Measurements from ENCODE around the gene PROZ. TPM values are rescaled to one million over a fixed set of nuclear protein-coding genes. Genes with fewer than 3 reads are reported as not detected.

PROZ gene
- total RNA-seq, 2 experiments from 2014 or later = not detected

DNA sequence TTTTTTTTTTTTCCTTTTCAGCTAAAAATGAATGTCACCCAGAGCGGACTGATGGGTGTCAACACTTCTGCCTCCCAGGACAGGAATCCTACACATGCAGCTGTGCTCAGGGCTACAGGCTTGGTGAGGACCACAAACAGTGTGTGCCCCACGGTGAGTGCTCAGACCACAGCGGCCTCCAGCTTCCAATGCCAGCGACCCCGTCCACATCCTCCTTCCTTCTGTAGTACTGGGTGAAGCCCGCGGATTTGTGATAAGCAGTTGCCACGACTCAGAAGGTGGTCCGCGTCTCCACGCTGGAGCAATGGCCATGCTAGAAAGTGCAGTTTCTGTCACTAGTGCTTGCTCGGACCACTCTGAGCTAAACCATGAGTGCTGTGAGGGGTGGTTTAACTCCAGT, 6.0 kb downstream of the PROZ start:
- TF ChIP-seq, protein P1, sequence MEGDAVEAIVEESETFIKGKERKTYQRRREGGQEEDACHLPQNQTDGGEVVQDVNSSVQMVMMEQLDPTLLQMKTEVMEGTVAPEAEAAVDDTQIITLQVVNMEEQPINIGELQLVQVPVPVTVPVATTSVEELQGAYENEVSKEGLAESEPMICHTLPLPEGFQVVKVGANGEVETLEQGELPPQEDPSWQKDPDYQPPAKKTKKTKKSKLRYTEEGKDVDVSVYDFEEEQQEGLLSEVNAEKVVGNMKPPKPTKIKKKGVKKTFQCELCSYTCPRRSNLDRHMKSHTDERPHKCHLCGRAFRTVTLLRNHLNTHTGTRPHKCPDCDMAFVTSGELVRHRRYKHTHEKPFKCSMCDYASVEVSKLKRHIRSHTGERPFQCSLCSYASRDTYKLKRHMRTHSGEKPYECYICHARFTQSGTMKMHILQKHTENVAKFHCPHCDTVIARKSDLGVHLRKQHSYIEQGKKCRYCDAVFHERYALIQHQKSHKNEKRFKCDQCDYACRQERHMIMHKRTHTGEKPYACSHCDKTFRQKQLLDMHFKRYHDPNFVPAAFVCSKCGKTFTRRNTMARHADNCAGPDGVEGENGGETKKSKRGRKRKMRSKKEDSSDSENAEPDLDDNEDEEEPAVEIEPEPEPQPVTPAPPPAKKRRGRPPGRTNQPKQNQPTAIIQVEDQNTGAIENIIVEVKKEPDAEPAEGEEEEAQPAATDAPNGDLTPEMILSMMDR (conservative IDR thresholded peaks at IDR 0.05; ENCODE audit: low read length) = no peak
- TF ChIP-seq EZH2phosphoT487 (IDR thresholded peaks at IDR 0.05; ENCODE audit: borderline replicate concordance, low read depth, low read length) = no peak
- H3K4me3 ChIP-seq (ENCODE audit: low read depth, low read length, poor library complexity, severe bottlenecking) = no peak overlapping the region
- no peaks in the 10 kb centered on the region for H3K79me2 ChIP-seq (ENCODE audit: insufficient read depth, low read depth, low read length)
- no peak overlapping the region for H3K4me2 ChIP-seq (ENCODE audit: low read length)
- no peaks in the 10 kb centered on the region for H4K20me1 ChIP-seq (ENCODE audit: insufficient read depth, low read length)
- intact Hi-C loops (cut with micrococcal nuclease; ENCODE audit: unreplicated experiment) = no loop called here
- H3K4me1 ChIP-seq (ENCODE audit: insufficient read depth, low read length, poor library complexity, severe bottlenecking) = no peaks in the 10 kb centered on the region
- ChIA-PET CTCF (ENCODE audit: unreplicated experiment) (no interaction called here), POLR2A (no interaction called here)
- no peak overlapping the region for H2AFZ ChIP-seq (ENCODE audit: low read length)
- no peak for DNase-seq (ENCODE audit: low spot score)
- no peak overlapping the region for H3K27ac ChIP-seq (ENCODE audit: low read depth, low read length, poor library complexity, severe bottlenecking)
- no peaks in the 10 kb centered on the region for H3K9me2 ChIP-seq (ENCODE audit: insufficient read depth, low read length)
- no peaks in the 10 kb centered on the region for H3K36me3 ChIP-seq (ENCODE audit: insufficient read depth, low read length)
- no TSS peak for BruUV-seq (replicated peaks)
- H3K9me3 ChIP-seq (ENCODE audit: low read length) = no peaks in the 10 kb centered on the region

DNA sequence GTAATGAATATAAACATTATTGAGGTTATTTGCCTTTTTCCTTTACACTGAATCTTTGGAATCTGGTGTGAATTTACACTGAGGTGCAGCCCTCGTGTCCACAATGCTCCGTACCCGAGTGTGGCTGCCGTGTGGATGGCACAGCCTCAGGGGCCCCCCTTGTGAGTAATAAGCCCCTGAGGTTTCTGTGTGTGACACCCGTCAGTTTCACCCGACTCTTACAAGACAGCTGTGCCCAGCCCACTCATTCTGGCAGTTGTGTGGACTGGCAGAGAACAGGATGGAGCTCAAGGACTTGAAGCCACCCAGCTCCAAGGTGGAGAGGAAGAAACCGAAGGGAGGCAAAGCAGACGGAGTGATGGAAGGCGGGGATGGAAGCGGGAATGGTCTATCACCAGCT, 7.8 kb downstream of the PROZ start:
- CTCF ChIA-PET (ENCODE audit: unreplicated experiment) = no interaction called here
- no peaks in the 10 kb centered on the region for H3K79me2 ChIP-seq (ENCODE audit: insufficient read depth, low read depth, low read length)
- no peaks in the 10 kb centered on the region for H3K9me3 ChIP-seq (ENCODE audit: low read length)
- H3K4me3 ChIP-seq (ENCODE audit: low read depth, low read length, poor library complexity, severe bottlenecking) = no peak overlapping the region
- POLR2A ChIA-PET = no interaction called here
- no peak overlapping the region for H3K27ac ChIP-seq (ENCODE audit: low read depth, low read length, poor library complexity, severe bottlenecking)
- TF ChIP-seq EZH2phosphoT487 (IDR thresholded peaks at IDR 0.05; ENCODE audit: borderline replicate concordance, low read depth, low read length) = no peak
- TF ChIP-seq, protein P1 (conservative IDR thresholded peaks at IDR 0.05; ENCODE audit: low read length) = no peak
- no peak overlapping the region for H3K4me2 ChIP-seq (ENCODE audit: low read length)
- no peaks in the 10 kb centered on the region for H4K20me1 ChIP-seq (ENCODE audit: insufficient read depth, low read length)
- H3K4me1 ChIP-seq (ENCODE audit: insufficient read depth, low read length, poor library complexity, severe bottlenecking) = no peaks in the 10 kb centered on the region
- H2AFZ ChIP-seq (ENCODE audit: low read length) = no peak overlapping the region
- BruUV-seq (replicated peaks) = no TSS peak
- no peaks in the 10 kb centered on the region for H3K9me2 ChIP-seq (ENCODE audit: insufficient read depth, low read length)
- no peaks in the 10 kb centered on the region for H3K36me3 ChIP-seq (ENCODE audit: insufficient read depth, low read length)
- intact Hi-C loops (cut with micrococcal nuclease; ENCODE audit: unreplicated experiment) = no loop called here
- no peak for DNase-seq (ENCODE audit: low spot score)

DNA sequence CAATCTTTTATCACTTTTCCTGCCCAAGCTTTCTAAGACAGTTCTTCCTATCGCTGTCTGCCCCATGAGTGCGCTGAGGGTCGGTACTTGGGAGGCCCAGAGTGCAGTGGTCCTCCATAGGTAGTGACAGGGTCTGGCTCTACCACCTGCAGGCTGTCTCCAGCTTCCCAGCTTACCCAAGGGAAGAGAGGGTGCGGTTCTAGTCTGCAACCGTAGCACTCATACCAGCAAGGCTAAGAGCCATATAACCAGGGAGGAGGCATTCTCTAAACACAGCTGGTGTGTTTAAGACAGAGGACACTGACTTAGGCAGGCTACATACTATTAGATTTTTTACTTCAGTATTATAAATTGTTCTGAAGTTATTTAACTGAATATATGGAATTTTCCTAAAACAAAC, 8.2 kb downstream of the PROZ start:
- H3K4me1 ChIP-seq (ENCODE audit: insufficient read depth, low read length, poor library complexity, severe bottlenecking) = no peaks in the 10 kb centered on the region
- H3K36me3 ChIP-seq (ENCODE audit: insufficient read depth, low read length) = no peaks in the 10 kb centered on the region
- H3K4me3 ChIP-seq (ENCODE audit: low read depth, low read length, poor library complexity, severe bottlenecking) = no peak overlapping the region
- no peaks in the 10 kb centered on the region for H3K79me2 ChIP-seq (ENCODE audit: insufficient read depth, low read depth, low read length)
- H3K9me3 ChIP-seq (ENCODE audit: low read length) = no peaks in the 10 kb centered on the region
- H2AFZ ChIP-seq (ENCODE audit: low read length) = no peak overlapping the region
- CTCF ChIA-PET (ENCODE audit: unreplicated experiment) = no interaction called here
- TF ChIP-seq, protein P1 (conservative IDR thresholded peaks at IDR 0.05; ENCODE audit: low read length) = no peak
- no peak for TF ChIP-seq EZH2phosphoT487 (IDR thresholded peaks at IDR 0.05; ENCODE audit: borderline replicate concordance, low read depth, low read length)
- POLR2A ChIA-PET = interaction anchor here (0.9 kb wide), 1 partner anchor 193 kb away, joined by 3 read pairs; no protein-coding TSS in a partner anchor
- no peak for DNase-seq (ENCODE audit: low spot score)
- intact Hi-C loops (cut with micrococcal nuclease; ENCODE audit: unreplicated experiment) = no loop called here
- H4K20me1 ChIP-seq (ENCODE audit: insufficient read depth, low read length) = no peaks in the 10 kb centered on the region
- no peak overlapping the region for H3K27ac ChIP-seq (ENCODE audit: low read depth, low read length, poor library complexity, severe bottlenecking)
- BruUV-seq (replicated peaks) = no TSS peak
- H3K4me2 ChIP-seq (ENCODE audit: low read length) = no peak overlapping the region
- no peaks in the 10 kb centered on the region for H3K9me2 ChIP-seq (ENCODE audit: insufficient read depth, low read length)
